Measurements from ENCODE around the gene AHR.

AHR gene

GRCh38 chr7:17298102-17298839 lies at the start of gene AHR:
Gene AHR, plus strand, starts transcription at chr7:17298652. Its CDS starts 613 bp downstream, at chr7:17299265.
- peak; percentile 95 for DNase-seq (ENCODE audit: low spot score)

- no peak for DNase-seq (ENCODE audit: low spot score)
Measured at GRCh38 chr7:17253885-17254284, 44.6 kb upstream of the AHR start.

GRCh38 chr7:17255926-17256325 lies 42.5 kb upstream of the AHR start:
- no peak for DNase-seq (ENCODE audit: low spot score)

GRCh38 chr7:17256375-17256774 lies 42.1 kb upstream of the AHR start:
- DNase-seq (ENCODE audit: low spot score) = no peak

GRCh38 chr7:17266565-17266964 lies 31.9 kb upstream of the AHR start:
- DNase-seq (ENCODE audit: low spot score) = no peak

GRCh38 chr7:17269341-17270221 lies 28.9 kb upstream of the AHR start:
- DNase-seq (ENCODE audit: low spot score) = no peak

- peak; percentile 88 for DNase-seq (ENCODE audit: low spot score)
Measured at GRCh38 chr7:17274551-17275245, 23.8 kb upstream of the AHR start.

GRCh38 chr7:17275749-17276671 lies 22.4 kb upstream of the AHR start:
- DNase-seq (ENCODE audit: low spot score) = peak; percentile 92

- DNase-seq (ENCODE audit: low spot score) = no peak
Measured at GRCh38 chr7:17279061-17279460, 19.4 kb upstream of the AHR start.

- no peak for DNase-seq (ENCODE audit: low spot score)
Measured at GRCh38 chr7:17289074-17289645, 9.3 kb upstream of the AHR start.

GRCh38 chr7:17292843-17293242 lies 5.6 kb upstream of the AHR start:
- no peak for DNase-seq (ENCODE audit: low spot score)

- DNase-seq (ENCODE audit: low spot score) = no peak
Measured at GRCh38 chr7:17293481-17293880, 5.0 kb upstream of the AHR start.

GRCh38 chr7:17297243-17297642 lies 1.2 kb upstream of the AHR start:
- no peak for DNase-seq (ENCODE audit: low spot score)

- peak; percentile 54 for DNase-seq (ENCODE audit: low spot score)
Measured at GRCh38 chr7:17298840-17299482, 509 bp downstream of the AHR start.

GRCh38 chr7:17299483-17299991 lies 1.1 kb downstream of the AHR start:
- DNase-seq (ENCODE audit: low spot score) = peak; percentile 29

- no peak for DNase-seq (ENCODE audit: low spot score)
Measured at GRCh38 chr7:17300012-17300411, 1.6 kb downstream of the AHR start.

- no peak for DNase-seq (ENCODE audit: low spot score)
Measured at GRCh38 chr7:17300437-17300836, 2.0 kb downstream of the AHR start.

- peak; percentile 52 for DNase-seq (ENCODE audit: low spot score)
Measured at GRCh38 chr7:17301471-17302456, 3.3 kb downstream of the AHR start.

GRCh38 chr7:17302575-17303142 lies 4.2 kb downstream of the AHR start:
- DNase-seq (ENCODE audit: low spot score) = peak; percentile 43
